GM23338 (cell line): ENCODE data around the gene DNAH11. TPM values are rescaled to one million over a fixed set of nuclear protein-coding genes. Genes with fewer than 3 reads are reported as not detected.

ENCODE experiments used
- ATAC-seq: fragments of 200-7000 bp; cut with Tn5 transposase; 3 replicates; pipeline ENCODE4 v1.9.1; 2020
- DNase-seq: peaks from one replicate; pipeline ENCODE4 v3.0.0-alpha.2; 2015; ENCODE audit warnings: low spot score
- H2AFZ ChIP-seq: fragments of 200-600 bp; sonication (generic); 2 replicates; pipeline ENCODE4 v1.8.0; 2016; ENCODE audit warnings: antibody characterized with exemption, mild to moderate bottlenecking, moderate library complexity
- H3F3A ChIP-seq: fragments of 200-600 bp; sonication (generic); replicated peaks from 2 replicates; pipeline ENCODE4 v1.8.0; 2017; ENCODE audit warnings: antibody characterized with exemption, mixed run types, low read depth
- H3K27ac ChIP-seq: fragments of 200-600 bp; sonication (generic); 2 replicates; pipeline ENCODE4 v1.6.1; 2016; ENCODE audit warnings: low read depth
- H3K27me3 ChIP-seq: fragments of 200-600 bp; sonication (generic); 2 replicates; pipeline ENCODE4 v1.8.0; 2016; ENCODE audit warnings: mild to moderate bottlenecking, mixed run types, moderate library complexity; ENCODE audit not compliant: insufficient read depth
- H3K36me3 ChIP-seq: fragments of 200-600 bp; sonication (generic); 2 replicates; pipeline ENCODE4 v1.8.0; 2016; ENCODE audit warnings: mild to moderate bottlenecking; ENCODE audit not compliant: insufficient read depth
- H3K4me1 ChIP-seq: fragments of 200-600 bp; sonication (generic); 2 replicates; pipeline ENCODE4 v1.8.0; 2016; ENCODE audit warnings: mild to moderate bottlenecking, moderate library complexity; ENCODE audit not compliant: insufficient read depth
- H3K4me2 ChIP-seq: fragments of 200-600 bp; sonication (generic); 2 replicates; pipeline ENCODE4 v1.7.1; 2017; ENCODE audit warnings: mixed run types
- H3K4me3 ChIP-seq: fragments of 200-600 bp; sonication (generic); 2 replicates; pipeline ENCODE4 v1.6.1; 2016; ENCODE audit warnings: mixed run types
- H3K79me2 ChIP-seq: fragments of 200-600 bp; sonication (generic); replicated peaks from 2 replicates; pipeline ENCODE4 v1.8.0; 2017; ENCODE audit warnings: mild to moderate bottlenecking; ENCODE audit not compliant: insufficient read depth
- H3K9me2 ChIP-seq: fragments of 200-600 bp; sonication (generic); 2 replicates; pipeline ENCODE4 v1.8.0; 2017; ENCODE audit not compliant: insufficient read depth
- H4K20me1 ChIP-seq: fragments of 200-600 bp; sonication (generic); replicated peaks from 2 replicates; pipeline ENCODE4 v1.8.0; 2017; ENCODE audit warnings: mild to moderate bottlenecking; ENCODE audit not compliant: insufficient read depth
- H3K27ac Mint-ChIP-seq: 2 replicates; pipeline ENCODE4 v1.8.0; 2020; ENCODE audit warnings: inconsistent platforms, mild to moderate bottlenecking, moderate library complexity, mixed read lengths
- H3K27me3 Mint-ChIP-seq: 3 replicates; pipeline ENCODE4 v1.8.0; 2022; ENCODE audit warnings: low read depth, mild to moderate bottlenecking, moderate library complexity, mixed read lengths, inconsistent platforms; ENCODE audit not compliant: insufficient read depth, poor library complexity
- H3K36me3 Mint-ChIP-seq: 3 replicates; pipeline ENCODE4 v1.8.0; 2021; ENCODE audit warnings: low read depth, mild to moderate bottlenecking, inconsistent platforms, moderate library complexity, mixed read lengths
- H3K4me1 Mint-ChIP-seq: 3 replicates; pipeline ENCODE4 v1.8.0; 2020; ENCODE audit warnings: mild to moderate bottlenecking, inconsistent platforms, mixed read lengths
- H3K4me3 Mint-ChIP-seq: 3 replicates; pipeline ENCODE4 v1.8.0; 2021; ENCODE audit warnings: moderate library complexity, mild to moderate bottlenecking, inconsistent platforms, mixed read lengths
- H3K9me3 Mint-ChIP-seq: 3 replicates; pipeline ENCODE4 v1.8.0; 2020; ENCODE audit warnings: moderate library complexity, mild to moderate bottlenecking, inconsistent platforms, mixed read lengths
- CREB1 ChIP-seq: fragments of 250-450 bp; sonication (Bioruptor Pico); IDR thresholded peaks from 2 replicates; pipeline ENCODE4 v1.5.0; 2020; ENCODE audit warnings: low read depth, mild to moderate bottlenecking, moderate library complexity
- CTCF ChIP-seq, 2 experiments: fragments of 200-600 bp in 1 of 2; sonication (generic) in 1 of 2; conservative IDR thresholded peaks; 2 replicates each; pipeline versions ENCODE4 v1.5.1 to v1.6.1; 2016 to 2017; ENCODE audit warnings: antibody characterized with exemption in 2 of 2, low read depth in 2 of 2, mild to moderate bottlenecking in 2 of 2, moderate library complexity in 1 of 2
- EZH2 ChIP-seq: fragments of 200-600 bp; sonication (generic); IDR thresholded peaks from one replicate; pipeline ENCODE4 v1.8.0; 2017; ENCODE audit warnings: antibody characterized with exemption, mild to moderate bottlenecking, low read depth; ENCODE audit not compliant: unreplicated experiment
- EZH2phosphoT487 ChIP-seq: fragments of 200-600 bp; sonication (generic); IDR thresholded peaks from one replicate; pipeline ENCODE4 v1.8.1; 2018; ENCODE audit warnings: antibody characterized with exemption; ENCODE audit not compliant: unreplicated experiment
- JUNB ChIP-seq: IDR thresholded peaks from one replicate; pipeline ENCODE4 v1.6.1; 2016; ENCODE audit warnings: antibody characterized with exemption; ENCODE audit not compliant: unreplicated experiment
- NANOG ChIP-seq: IDR thresholded peaks from 2 replicates; pipeline ENCODE4 v1.6.1; 2016; ENCODE audit warnings: antibody characterized with exemption, borderline replicate concordance
- POLR2AphosphoS5 ChIP-seq: IDR thresholded peaks from 2 replicates; pipeline ENCODE4 v1.6.1; 2016; ENCODE audit warnings: antibody characterized with exemption, low read depth
- REST ChIP-seq: IDR thresholded peaks from one replicate; pipeline ENCODE4 v1.6.1; 2018; ENCODE audit warnings: antibody characterized with exemption; ENCODE audit not compliant: unreplicated experiment
- STAT1 ChIP-seq: IDR thresholded peaks from one replicate; pipeline ENCODE4 v1.6.1; 2016; ENCODE audit warnings: antibody characterized with exemption; ENCODE audit not compliant: unreplicated experiment
- ZNF114 ChIP-seq: fragments of 250-450 bp; sonication (Bioruptor Pico); IDR thresholded peaks from 2 replicates; pipeline ENCODE4 v1.5.0; 2020; ENCODE audit warnings: mild to moderate bottlenecking, moderate library complexity
- ZNF331 ChIP-seq: fragments of 250-450 bp; sonication (Bioruptor Pico); IDR thresholded peaks from 2 replicates; pipeline ENCODE4 v1.5.0; 2020; ENCODE audit warnings: low read depth, mild to moderate bottlenecking, moderate library complexity
- ZNF462 ChIP-seq: fragments of 250-450 bp; sonication (Bioruptor Pico); IDR thresholded peaks from 2 replicates; pipeline ENCODE4 v1.5.0; 2020; ENCODE audit warnings: mild to moderate bottlenecking, moderate library complexity
- polyA plus RNA-seq: library from polyadenylated mRNA; unstranded; fragments of >200 nt; fragmentation: Nextera tagmentation; extraction: Ambion mirVana; gene quantifications from 2 replicates; pipeline ENCODE4 v1.2.1, GENCODE V29; 2016
- total RNA-seq: library from RNA; depleted of rRNA; stranded (reverse); fragments of >200 nt; shearing (Covaris generic); gene quantifications from 2 replicates; pipeline ENCODE4 v1.2.3, GENCODE V29; 2014
- TF ChIP-seq, protein P1 (sequence below): IDR thresholded peaks from 2 replicates; pipeline ENCODE4 v1.6.1; 2016; ENCODE audit warnings: antibody characterized with exemption

DNAH11 gene
- total and polyA plus RNA-seq, 2 experiments from 2014 or later, result 9.3 TPM

DNA sequence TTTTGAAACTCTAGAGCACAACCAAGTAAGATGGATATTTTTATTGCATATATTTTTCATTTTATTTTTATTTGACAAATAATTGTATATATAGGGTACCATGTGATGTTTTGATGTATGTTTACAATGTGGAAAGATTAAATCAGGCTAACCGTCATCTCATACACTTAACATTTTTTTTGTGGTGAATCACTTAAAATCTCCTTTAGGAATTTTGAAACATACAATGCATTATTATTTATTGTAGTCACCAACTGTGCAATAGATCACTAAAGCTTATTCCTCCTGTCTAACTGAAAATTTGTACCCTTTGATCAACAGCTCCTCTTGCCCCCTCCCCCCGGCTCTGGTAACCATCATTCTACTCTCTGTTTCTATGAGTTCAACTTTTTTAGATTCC is 77.2 kb downstream of the DNAH11 start:
- Histone ChIP-seq H3K36me3 (no peaks in the 10 kb centered on the region), H4K20me1 (no peaks in the 10 kb centered on the region), H3K4me2 (no peak overlapping the region), H3K9me2 (no peaks in the 10 kb centered on the region), H2AFZ (no peak overlapping the region), H3K27ac (no peak overlapping the region), H3F3A (no peaks in the 10 kb centered on the region), H3K27me3 (no peaks in the 10 kb centered on the region), H3K4me1 (no peaks in the 10 kb centered on the region), H3K4me3 (no peak overlapping the region), H3K79me2 (no peaks in the 10 kb centered on the region)
- DNase-seq (no peak), ATAC-seq (no peak)
- Mint-ChIP-seq H3K36me3 (peaks cover 6% of the 10 kb centered on the region; the same call in 2 of the 3 replicates), H3K4me1 (no peaks in the 10 kb centered on the region), H3K9me3 (peaks cover 2% of the 10 kb centered on the region; the same call in 1 of the 3 replicates), H3K27ac (no peak overlapping the region), H3K4me3 (no peak overlapping the region), H3K27me3 (no peaks in the 10 kb centered on the region)
- no peak for TF ChIP-seq NANOG
- TF ChIP-seq STAT1, result no peak
- TF ChIP-seq CTCF (conservative IDR thresholded peaks at IDR 0.05; ENCODE audit: low read depth in 2 of 2), result no peak
- TF ChIP-seq CREB1, result no peak
- TF ChIP-seq EZH2, result no peak
- TF ChIP-seq ZNF462, result no peak
- TF ChIP-seq REST, result no peak
- TF ChIP-seq EZH2phosphoT487, result no peak
- TF ChIP-seq, protein P1, sequence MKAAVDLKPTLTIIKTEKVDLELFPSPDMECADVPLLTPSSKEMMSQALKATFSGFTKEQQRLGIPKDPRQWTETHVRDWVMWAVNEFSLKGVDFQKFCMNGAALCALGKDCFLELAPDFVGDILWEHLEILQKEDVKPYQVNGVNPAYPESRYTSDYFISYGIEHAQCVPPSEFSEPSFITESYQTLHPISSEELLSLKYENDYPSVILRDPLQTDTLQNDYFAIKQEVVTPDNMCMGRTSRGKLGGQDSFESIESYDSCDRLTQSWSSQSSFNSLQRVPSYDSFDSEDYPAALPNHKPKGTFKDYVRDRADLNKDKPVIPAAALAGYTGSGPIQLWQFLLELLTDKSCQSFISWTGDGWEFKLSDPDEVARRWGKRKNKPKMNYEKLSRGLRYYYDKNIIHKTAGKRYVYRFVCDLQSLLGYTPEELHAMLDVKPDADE, result no peak
- TF ChIP-seq POLR2AphosphoS5, result no peak
- TF ChIP-seq ZNF331 (CRISPR knock-in tag), result no peak
- no peak for TF ChIP-seq ZNF114 (CRISPR knock-in tag)
- no peak for TF ChIP-seq JUNB
